GM19023 (cell line): ENCODE measurements around the gene LAIR2.
A peak's percentile ranks its signal among the peaks of the same experiment; 100 is the strongest.
"Not testable (repeated sequence)": the region's sequence is repeated elsewhere in the genome, so short reads cannot be mapped to it uniquely, and the experiment has no call there.

ENCODE experiments used
- ATAC-seq: cut with Tn5 transposase; IDR thresholded peaks from one replicate; pipeline ENCODE4 v1.9.1; 2021; ENCODE audit warnings: mild to moderate bottlenecking, moderate library complexity; ENCODE audit not compliant: unreplicated experiment

The LAIR2 gene

DNA sequence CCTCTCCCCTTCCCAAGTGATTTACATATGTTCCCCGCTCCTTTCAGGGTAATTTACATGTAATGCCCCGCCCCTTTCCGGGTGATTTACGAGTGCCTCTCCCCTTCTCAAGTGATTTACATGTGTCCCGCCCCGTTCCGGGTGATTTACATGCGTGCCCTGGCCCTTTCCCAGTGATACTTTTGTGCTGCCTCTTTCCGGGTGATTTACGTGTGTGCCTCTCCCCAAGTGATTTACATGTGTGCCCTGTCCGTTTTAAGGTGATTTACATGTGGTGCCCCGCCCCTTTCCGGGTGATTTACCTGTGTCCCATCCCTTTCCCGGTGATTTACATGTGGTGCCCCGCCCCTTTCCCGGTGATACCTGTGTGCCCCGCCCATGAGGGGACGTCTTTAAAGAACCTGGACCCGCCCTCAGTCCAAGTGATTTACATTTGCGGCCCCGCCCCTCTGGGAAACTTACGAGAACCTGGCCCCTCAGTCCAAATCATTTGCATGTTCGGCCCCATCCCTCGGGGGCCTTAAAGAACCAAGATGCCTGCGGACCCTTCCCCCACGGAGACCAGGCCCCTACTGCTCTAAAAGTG is 38.5 kb upstream of the LAIR2 start:
- peak; percentile 45 for ATAC-seq

- peak; percentile 44 for ATAC-seq
Measured at GRCh38 chr19:54464630-54465425, 37.8 kb upstream of the LAIR2 start.

- ATAC-seq, result no peak
Measured at GRCh38 chr19:54465426-54466109, 37.1 kb upstream of the LAIR2 start.

GRCh38 chr19:54466110-54466480 is 36.5 kb upstream of the LAIR2 start:
- ATAC-seq, result not testable (repeated sequence)

GRCh38 chr19:54469496-54469934 is 33.1 kb upstream of the LAIR2 start:
- no peak for ATAC-seq

GRCh38 chr19:54470276-54470887 is 32.2 kb upstream of the LAIR2 start:
- no peak for ATAC-seq

- no peak for ATAC-seq
Measured at GRCh38 chr19:54470991-54471782, 31.4 kb upstream of the LAIR2 start.

DNA sequence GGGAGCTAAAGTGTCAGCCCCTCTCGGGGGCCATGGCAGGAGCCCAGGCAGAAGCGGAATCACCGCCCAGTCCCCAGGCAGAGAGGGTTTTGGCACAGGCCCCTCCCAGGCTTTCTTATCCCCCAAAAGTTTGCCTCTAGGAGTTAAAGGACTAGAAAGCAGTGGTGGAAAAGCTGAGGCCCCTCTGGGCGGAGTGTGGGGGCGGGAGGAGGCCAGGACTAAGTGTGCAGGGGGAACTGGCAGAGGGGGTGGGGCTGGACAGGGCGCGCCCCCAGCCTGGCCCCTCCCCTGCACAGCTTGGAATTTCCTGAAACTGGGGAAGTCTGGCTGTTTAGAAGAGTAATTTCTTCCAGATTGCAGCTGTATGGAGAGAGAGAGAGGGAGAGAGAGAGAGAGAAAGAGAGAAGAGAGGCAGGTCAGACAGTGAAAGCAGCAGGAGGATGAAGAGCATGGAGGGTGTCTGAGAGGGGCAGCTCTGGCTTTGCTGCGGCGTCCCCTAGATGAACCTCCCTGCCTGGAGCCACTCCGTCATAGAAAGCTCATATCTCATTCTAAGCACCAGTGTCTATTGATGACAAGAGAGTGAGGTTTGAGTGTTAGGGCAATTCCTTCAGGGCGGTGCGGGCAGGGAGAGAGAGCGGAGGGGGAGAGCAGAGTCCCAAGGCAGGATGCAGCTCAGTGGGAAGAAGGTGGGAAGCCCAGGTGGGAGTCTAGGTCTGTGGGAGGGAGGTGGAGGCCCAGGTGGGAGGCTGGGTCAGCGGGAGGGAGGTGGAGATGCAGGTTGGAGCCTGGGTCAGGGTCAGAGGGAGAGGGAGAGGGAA is 29.4 kb upstream of the LAIR2 start, which contains the start of gene CDC42EP5:
CDC42EP5 (minus strand) TSS at position 226 of the 821 bp plus-strand sequence. CDS start 7,749 bp downstream, outside the sequence.
- no peak for ATAC-seq

GRCh38 chr19:54473892-54474372 is 28.7 kb upstream of the LAIR2 start:
- ATAC-seq, result no peak

DNA sequence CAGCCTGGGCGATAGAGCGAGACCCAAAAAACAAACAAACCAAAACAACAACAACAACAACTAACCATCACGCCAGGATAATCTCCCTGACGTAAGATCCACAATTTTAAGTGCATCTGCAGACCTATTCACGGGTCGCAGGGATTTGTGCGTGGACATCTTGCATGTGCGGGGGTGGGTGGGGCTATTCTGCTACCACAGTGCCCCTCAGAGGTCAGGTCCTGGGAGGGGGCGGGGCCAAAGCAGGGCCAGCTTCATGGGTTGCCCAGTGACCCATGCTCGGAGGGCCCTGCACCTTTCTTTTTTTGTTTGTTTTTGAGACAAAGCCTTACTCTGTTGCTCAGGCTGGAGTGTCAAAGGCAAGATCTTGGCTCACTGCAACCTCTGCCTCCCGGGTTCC is 26.9 kb upstream of the LAIR2 start:
- no peak for ATAC-seq

DNA sequence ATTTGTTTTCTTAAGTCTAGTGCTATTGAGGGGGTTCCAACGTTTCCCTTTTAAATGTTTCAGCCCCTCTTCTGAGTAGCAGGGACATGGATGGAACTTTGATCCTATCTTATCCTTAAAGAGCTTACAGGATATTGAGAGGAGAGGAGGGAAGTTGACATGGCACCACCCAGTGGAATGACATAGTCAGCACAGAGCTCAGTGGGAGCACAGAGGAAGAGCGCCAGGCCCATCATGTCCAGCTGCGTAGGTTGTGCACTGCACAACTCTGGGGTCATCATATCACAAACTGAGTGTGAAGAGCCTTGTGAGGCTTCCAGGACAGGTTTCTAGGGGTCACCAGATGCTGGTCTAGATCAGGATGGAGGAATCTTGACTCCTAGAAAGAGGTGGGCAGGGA is 25.0 kb upstream of the LAIR2 start:
- no peak for ATAC-seq

- ATAC-seq, result no peak
Measured at GRCh38 chr19:54478677-54479266, 23.9 kb upstream of the LAIR2 start.

- ATAC-seq, result no peak
Measured at GRCh38 chr19:54480051-54480450, 22.6 kb upstream of the LAIR2 start.

- ATAC-seq, result no peak
Measured at GRCh38 chr19:54481326-54481930, 21.2 kb upstream of the LAIR2 start.

GRCh38 chr19:54482889-54483288 is 19.7 kb upstream of the LAIR2 start:
- ATAC-seq, result no peak

GRCh38 chr19:54484451-54484850 is 18.2 kb upstream of the LAIR2 start:
- no peak for ATAC-seq

GRCh38 chr19:54485851-54486250 is 16.8 kb upstream of the LAIR2 start:
- ATAC-seq, result no peak

DNA sequence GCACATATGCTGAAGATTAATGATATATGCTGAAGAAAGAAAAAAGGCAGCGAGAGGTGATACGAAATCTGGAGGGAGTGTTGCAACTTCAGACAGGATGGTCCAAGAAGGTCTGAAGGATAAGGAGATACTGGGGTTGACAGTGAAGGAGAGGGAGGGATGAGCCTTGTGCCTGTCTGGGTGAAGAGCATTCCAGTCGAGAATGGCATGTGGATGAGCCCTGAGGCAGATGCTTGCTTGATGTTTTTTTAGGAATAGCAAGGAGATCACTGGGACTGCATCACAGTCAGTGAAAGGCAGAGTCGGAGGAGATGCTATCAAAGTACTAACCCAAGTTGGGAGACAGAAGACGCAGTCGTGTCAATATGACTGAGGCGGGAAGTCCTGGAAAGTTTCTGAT is 13.3 kb upstream of the LAIR2 start:
- no peak for ATAC-seq

DNA sequence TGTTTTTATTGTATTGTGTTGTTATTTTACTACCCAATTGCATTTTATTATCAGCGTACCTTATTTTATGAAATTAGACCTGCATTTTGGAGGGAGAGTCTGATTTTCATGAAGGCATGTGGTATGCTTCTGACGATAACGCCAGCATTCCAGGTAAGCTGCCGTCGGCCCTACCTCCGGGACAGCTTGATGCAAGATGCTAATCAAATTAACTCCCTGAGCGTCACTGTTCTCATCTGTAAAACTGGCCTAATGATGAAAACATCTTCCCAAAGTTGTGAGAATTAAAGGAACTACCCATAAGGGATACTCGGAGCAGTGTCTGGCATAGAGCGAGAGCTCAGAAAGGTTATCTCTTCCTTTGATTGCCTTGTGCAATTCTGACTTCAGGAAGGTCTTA is 12.9 kb upstream of the LAIR2 start:
- ATAC-seq, result no peak
